RKO (cell line): ENCODE data around the gene PAQR7.

Experiments used
- DNase-seq: peaks from one replicate; pipeline ENCODE4 v3.0.0-alpha.2; 2016; ENCODE audit warnings: low spot score

Gene PAQR7

GRCh38 chr1:25902462-25902861, 27.0 kb upstream of the PAQR7 start:
- no peak for DNase-seq

- DNase-seq, result no peak
Observed at GRCh38 chr1:25900219-25900618, 24.7 kb upstream of the PAQR7 start.

- DNase-seq, result no peak
Observed at GRCh38 chr1:25899792-25900191, 24.3 kb upstream of the PAQR7 start.

GRCh38 chr1:25898223-25899015, 22.9 kb upstream of the PAQR7 start:
- DNase-seq, result no peak

GRCh38 chr1:25897754-25898153, 22.2 kb upstream of the PAQR7 start:
- DNase-seq, result no peak

- DNase-seq, result no peak
Observed at GRCh38 chr1:25896266-25896665, 20.8 kb upstream of the PAQR7 start.

- DNase-seq, result peak; percentile 89
Observed at GRCh38 chr1:25895365-25895990, 20.0 kb upstream of the PAQR7 start.

GRCh38 chr1:25893116-25893515, 17.6 kb upstream of the PAQR7 start:
- DNase-seq, result no peak

GRCh38 chr1:25891606-25892005, 16.1 kb upstream of the PAQR7 start:
- no peak for DNase-seq

- DNase-seq, result no peak
Observed at GRCh38 chr1:25890239-25891034, 14.9 kb upstream of the PAQR7 start.

- DNase-seq, result no peak
Observed at GRCh38 chr1:25889470-25889869, 14.0 kb upstream of the PAQR7 start.

- no peak for DNase-seq
Observed at GRCh38 chr1:25888426-25888987, 13.0 kb upstream of the PAQR7 start.

GRCh38 chr1:25885602-25886001, 10.1 kb upstream of the PAQR7 start:
- no peak for DNase-seq

- no peak for DNase-seq
Observed at GRCh38 chr1:25881266-25881665, 5.8 kb upstream of the PAQR7 start.

- DNase-seq, result no peak
Observed at GRCh38 chr1:25880518-25880917, 5.0 kb upstream of the PAQR7 start.

- DNase-seq, result no peak
Observed at GRCh38 chr1:25879675-25880074, 4.2 kb upstream of the PAQR7 start.

- no peak for DNase-seq
Observed at GRCh38 chr1:25878690-25879089, 3.2 kb upstream of the PAQR7 start.

- DNase-seq, result no peak
Observed at GRCh38 chr1:25877155-25877554, 1.6 kb upstream of the PAQR7 start.

- DNase-seq, result no peak
Observed at GRCh38 chr1:25876693-25877077, 1.2 kb upstream of the PAQR7 start.

GRCh38 chr1:25875856-25876692, 566 bp upstream of the PAQR7 start:
- DNase-seq, result no peak

- DNase-seq, result no peak
Observed at GRCh38 chr1:25874635-25875153, 814 bp downstream of the PAQR7 start.

- DNase-seq, result no peak
Observed at GRCh38 chr1:25874209-25874608, 1.3 kb downstream of the PAQR7 start.
